IMR-90 (cell line): ENCODE data around the gene BMX. TPM values are rescaled to one million over a fixed set of nuclear protein-coding genes. Genes with fewer than 3 reads are reported as not detected.

Source experiments
- ATAC-seq: fragments of 200-7000 bp; cut with Tn5 transposase; 2 replicates; pipeline ENCODE4 v1.9.1; 2020; ENCODE audit warnings: low read depth, mild to moderate bottlenecking, moderate library complexity
- BruUV-seq: library from RNA; stranded (reverse); fragments of 400-500 nt; replicated peaks from 2 replicates; lab custom pipeline; 2021; lab: Mats Ljungman, UMichigan
- CTCF ChIA-PET: fragments of 300-600 bp; formaldehyde crosslinking; extraction: SDS; loops from one replicate; lab custom pipeline; 2021; ENCODE audit warnings: antibody characterized with exemption; lab: Yijun Ruan, JAX
- POLR2A ChIA-PET: fragments of 300-600 bp; sonication (Branson Sonifier 250); formaldehyde crosslinking; loops from one replicate; lab custom pipeline; 2022; ENCODE audit warnings: antibody characterized with exemption; ENCODE audit not compliant: unreplicated experiment; lab: Charles Lee
- DNase-seq: peaks from one replicate; pipeline ENCODE4 v3.0.0; 2013
- H2AFZ ChIP-seq: replicated peaks from 2 replicates; pipeline ENCODE3; 2013; ENCODE audit warnings: low read length, mild to moderate bottlenecking; ENCODE audit not compliant: poor library complexity
- H2AK5ac ChIP-seq: 2 replicates; pipeline ENCODE4 v1.6.1; 2013; ENCODE audit warnings: low read depth, low read length, inconsistent platforms
- H2AK9ac ChIP-seq: replicated peaks from 2 replicates; pipeline ENCODE3; 2013; ENCODE audit warnings: mild to moderate bottlenecking, low read depth, low read length, moderate library complexity; ENCODE audit not compliant: poor library complexity
- H2BK120ac ChIP-seq: 2 replicates; pipeline ENCODE4 v1.6.1; 2013; ENCODE audit warnings: low read depth, low read length, inconsistent platforms
- H2BK15ac ChIP-seq: 3 replicates; pipeline ENCODE4 v1.6.1; 2013; ENCODE audit warnings: low read depth, low read length, inconsistent platforms
- H2BK20ac ChIP-seq: 2 replicates; pipeline ENCODE4 v1.6.1; 2013; ENCODE audit warnings: low read depth, mild to moderate bottlenecking, inconsistent platforms, low read length, moderate library complexity
- H2BK5ac ChIP-seq: 2 replicates; pipeline ENCODE4 v1.6.1; 2013; ENCODE audit warnings: mild to moderate bottlenecking, low read depth, low read length, inconsistent platforms; ENCODE audit not compliant: poor library complexity, severe bottlenecking
- H3K14ac ChIP-seq: replicated peaks from 2 replicates; pipeline ENCODE4 v1.6.1; 2013; ENCODE audit warnings: low read depth, low read length, inconsistent platforms
- H3K18ac ChIP-seq: 2 replicates; pipeline ENCODE4 v1.6.1; 2013; ENCODE audit warnings: low read depth, low read length, control low read depth
- H3K23ac ChIP-seq: 2 replicates; pipeline ENCODE4 v1.6.1; 2013; ENCODE audit warnings: low read depth, low read length, inconsistent platforms
- H3K27ac ChIP-seq: 2 replicates; pipeline ENCODE4 v1.5.1; 2013; ENCODE audit warnings: mild to moderate bottlenecking, control low read depth, low read length; ENCODE audit not compliant: insufficient read depth
- H3K27me3 ChIP-seq: 2 replicates; pipeline ENCODE4 v1.6.1; 2013; ENCODE audit warnings: low read length; ENCODE audit not compliant: control insufficient read depth, insufficient read depth
- H3K36me3 ChIP-seq: 2 replicates; pipeline ENCODE4 v1.6.1; 2013; ENCODE audit warnings: low read length, mixed read lengths; ENCODE audit not compliant: control insufficient read depth, insufficient read depth
- H3K4ac ChIP-seq: 2 replicates; pipeline ENCODE4 v1.6.1; 2013; ENCODE audit warnings: low read depth, low read length, inconsistent platforms
- H3K4me1 ChIP-seq: 2 replicates; pipeline ENCODE4 v1.6.1; 2013; ENCODE audit warnings: low read length, mixed read lengths; ENCODE audit not compliant: control insufficient read depth, insufficient read depth
- H3K4me2 ChIP-seq: 2 replicates; pipeline ENCODE4 v1.6.1; 2013; ENCODE audit warnings: low read depth, mild to moderate bottlenecking, control low read depth, low read length, moderate library complexity
- H3K4me3 ChIP-seq: 2 replicates; pipeline ENCODE4 v1.5.1; 2013; ENCODE audit warnings: low read depth, mild to moderate bottlenecking, control low read depth, low read length, moderate library complexity; ENCODE audit not compliant: insufficient read depth
- H3K56ac ChIP-seq: 2 replicates; pipeline ENCODE4 v1.6.1; 2013; ENCODE audit warnings: low read length, inconsistent platforms; ENCODE audit not compliant: insufficient read depth; ENCODE audit errors: extremely low read depth
- H3K79me1 ChIP-seq, 2 experiments: 2 replicates each; pipeline ENCODE4 v1.6.1; 2013; ENCODE audit warnings: low read length in 2 of 2, inconsistent platforms in 1 of 2, low read depth in 1 of 2
- H3K9ac ChIP-seq: 2 replicates; pipeline ENCODE4 v1.6.1; 2013; ENCODE audit warnings: low read depth, low read length, control low read depth
- H3K9me1 ChIP-seq: 2 replicates; pipeline ENCODE4 v1.6.1; 2013; ENCODE audit warnings: low read length, inconsistent platforms; ENCODE audit not compliant: insufficient read depth
- H3K9me3 ChIP-seq: 2 replicates; pipeline ENCODE4 v1.6.1; 2013; ENCODE audit warnings: low read length; ENCODE audit not compliant: control insufficient read depth, insufficient read depth
- H4K20me1 ChIP-seq: 2 replicates; pipeline ENCODE4 v1.6.1; 2013; ENCODE audit warnings: low read length, inconsistent platforms; ENCODE audit not compliant: insufficient read depth
- H4K5ac ChIP-seq: 2 replicates; pipeline ENCODE4 v1.6.1; 2013; ENCODE audit warnings: mild to moderate bottlenecking, low read depth, low read length, control low read depth
- H4K8ac ChIP-seq, 2 experiments: 2 replicates each; pipeline ENCODE4 v1.6.1; 2013; ENCODE audit warnings: low read depth in 2 of 2, low read length in 2 of 2, control low read depth in 1 of 2, inconsistent platforms in 1 of 2
- H4K91ac ChIP-seq: 2 replicates; pipeline ENCODE4 v1.6.1; 2013; ENCODE audit warnings: low read depth, low read length, inconsistent platforms; ENCODE audit not compliant: insufficient read depth
- BHLHE40 ChIP-seq: fragments of 150-350 bp; IDR thresholded peaks from 2 replicates; pipeline ENCODE4 v1.6.1; 2016; ENCODE audit warnings: mild to moderate bottlenecking, low read depth, low read length
- CEBPB ChIP-seq: IDR thresholded peaks from 2 replicates; pipeline ENCODE4 v1.6.1; 2012; ENCODE audit warnings: low read depth, low read length, improper control_type of control experiment
- CHD1 ChIP-seq: IDR thresholded peaks from 2 replicates; pipeline ENCODE4 v1.6.1; 2012; ENCODE audit warnings: low read depth, low read length, improper control_type of control experiment
- CTCF ChIP-seq: conservative IDR thresholded peaks from 2 replicates; pipeline ENCODE4 v1.5.1; 2012; ENCODE audit warnings: mild to moderate bottlenecking, low read depth, low read length, improper control_type of control experiment
- ELK1 ChIP-seq: fragments of 150-350 bp; IDR thresholded peaks from 2 replicates; pipeline ENCODE4 v1.6.1; 2016; ENCODE audit warnings: low read depth, mild to moderate bottlenecking, low read length, moderate library complexity, borderline replicate concordance
- FOS ChIP-seq: fragments of 150-350 bp; IDR thresholded peaks from 2 replicates; pipeline ENCODE4 v1.6.1; 2016; ENCODE audit warnings: low read depth, low read length
- MAFK ChIP-seq: IDR thresholded peaks from 2 replicates; pipeline ENCODE4 v1.6.1; 2012; ENCODE audit warnings: low read depth, low read length, improper control_type of control experiment
- MAZ ChIP-seq: IDR thresholded peaks from 2 replicates; pipeline ENCODE4 v1.6.1; 2012; ENCODE audit warnings: low read depth, mild to moderate bottlenecking, low read length, improper control_type of control experiment, moderate library complexity, borderline replicate concordance
- MXI1 ChIP-seq: IDR thresholded peaks from 2 replicates; pipeline ENCODE4 v1.6.1; 2012; ENCODE audit warnings: low read depth, mild to moderate bottlenecking, low read length, moderate library complexity, borderline replicate concordance
- NFE2L2 ChIP-seq: fragments of 150-350 bp; IDR thresholded peaks from 2 replicates; pipeline ENCODE4 v1.6.1; 2016; ENCODE audit warnings: low read depth, mild to moderate bottlenecking, low read length
- POLR2A ChIP-seq: IDR thresholded peaks from 2 replicates; pipeline ENCODE4 v1.6.1; 2012; ENCODE audit warnings: mild to moderate bottlenecking, low read depth, low read length
- RAD21 ChIP-seq: IDR thresholded peaks from 2 replicates; pipeline ENCODE4 v1.6.1; 2012; ENCODE audit warnings: low read length, improper control_type of control experiment
- RCOR1 ChIP-seq: IDR thresholded peaks from 2 replicates; pipeline ENCODE4 v1.6.1; 2012; ENCODE audit warnings: mild to moderate bottlenecking, low read length, improper control_type of control experiment; ENCODE audit not compliant: insufficient replicate concordance
- SMC3 ChIP-seq: fragments of 150-350 bp; IDR thresholded peaks from 2 replicates; pipeline ENCODE4 v1.6.1; 2016; ENCODE audit warnings: low read depth, mild to moderate bottlenecking, antibody characterized with exemption, low read length, moderate library complexity
- USF2 ChIP-seq: fragments of 150-350 bp; IDR thresholded peaks from 2 replicates; pipeline ENCODE4 v1.6.1; 2017; ENCODE audit warnings: mild to moderate bottlenecking, antibody characterized with exemption, low read length, low read depth
- WGBS, 2 experiments: methylation state at CpG; one replicate each; pipeline versions ENCODE4 v1.1.5 to v1.1.7; 2013; ENCODE audit warnings: missing lambda C conversion rate in 2 of 2; ENCODE audit not compliant: insufficient read length in 1 of 2; ENCODE audit errors: extremely low coverage in 2 of 2; 5-methylcytosine and 5-hydroxymethylcytosine counted together
- dilution Hi-C: fragments of 300-500 bp; cut with HindIII; formaldehyde crosslinking; loops from one replicate; pipeline ENCODE4 v1.14.3; 2018; ENCODE audit warnings: low sequenced_read_pairs; ENCODE audit not compliant: unreplicated experiment
- in situ Hi-C: fragments of 300-500 bp; cut with MboI; formaldehyde crosslinking; loops from 3 replicates; pipeline ENCODE4 v1.14.3; 2019; ENCODE audit warnings: low sequenced_read_pairs, inconsistent platforms, mixed read lengths
- intact Hi-C: fragments of 100-400 bp; cut with micrococcal nuclease; formaldehyde crosslinking; loops from 2 replicates; pipeline ENCODE4 v1.10.0; 2022
- polyA plus RNA-seq, 3 experiments: library from polyadenylated mRNA; depleted of rRNA; stranded (reverse); fragments of >200 nt; gene quantifications; 2 replicates each; pipeline ENCODE4 v1.2.3, GENCODE V29; 2012; ENCODE audit warnings: low replicate concordance in 1 of 3
- total RNA-seq: library from RNA; depleted of rRNA; stranded (reverse); fragments of >200 nt; gene quantifications from 2 replicates; pipeline ENCODE4 v1.2.3, GENCODE V29; 2012

The BMX gene
- total and polyA plus RNA-seq, 2 of the 4 experiments (the other 2 are of a cell fraction): not detected

GRCh38 chrX:15600745-15601144, 100.1 kb downstream of the BMX start, which contains the start of gene ACE2:
Gene ACE2 (minus strand): TSS chrX:15600960. CDS start chrX:15600911, 49 bp downstream.
- POLR2A ChIA-PET: no interaction called here
- Histone ChIP-seq H4K20me1 (no peaks in the 10 kb centered on the region), H3K27ac (no peak within 1 kb of the TSS), H2AK9ac (no peak within 1 kb of the TSS), H4K8ac (no peak within 1 kb of the TSS), H3K4me2 (no peak within 1 kb of the TSS), H2BK5ac (no peak within 1 kb of the TSS), H3K23ac (no peak within 1 kb of the TSS), H3K9me1 (no peaks in the 10 kb centered on the region), H2BK15ac (no peak within 1 kb of the TSS), H3K79me1 (no peaks in the 10 kb centered on the region), H3K27me3 (peaks cover 14% of the 10 kb centered on the region), H2AK5ac (no peak within 1 kb of the TSS), H3K18ac (no peak within 1 kb of the TSS), H4K5ac (no peak within 1 kb of the TSS), H3K9ac (no peak within 1 kb of the TSS), H3K36me3 (no peaks in the 10 kb centered on the region), H2BK20ac (no peak within 1 kb of the TSS), H2AFZ (no peak within 1 kb of the TSS), H3K9me3 (no peaks in the 10 kb centered on the region), H3K4ac (no peak within 1 kb of the TSS), H3K14ac (no peak within 1 kb of the TSS), H3K4me3 (no peak within 1 kb of the TSS), H2BK120ac (no peak within 1 kb of the TSS), H3K4me1 (no peaks in the 10 kb centered on the region), H4K91ac (no peak within 1 kb of the TSS), H3K56ac (no peak within 1 kb of the TSS)
- dilution Hi-C loops: no loop called here
- in situ Hi-C loops: no loop called here
- CTCF ChIA-PET: no interaction called here
- BruUV-seq: no TSS peak
- intact Hi-C loops: no loop called here
- no peak for DNase-seq
- no CpG with 5 or more reads among the region's 4 CpGs for WGBS, 2 experiments
- no peak for TF ChIP-seq RCOR1
- no peak for TF ChIP-seq MAFK
- TF ChIP-seq MAZ: no peak
- TF ChIP-seq ELK1: no peak
- no peak for TF ChIP-seq MXI1
- TF ChIP-seq CHD1: no peak
- TF ChIP-seq SMC3: no peak
- TF ChIP-seq NFE2L2: no peak
- no peak for TF ChIP-seq CTCF
- TF ChIP-seq CEBPB: no peak
- no peak for TF ChIP-seq POLR2A
- no peak for TF ChIP-seq USF2
- TF ChIP-seq FOS: no peak
- TF ChIP-seq RAD21: no peak
- TF ChIP-seq BHLHE40: no peak
- no peak for ATAC-seq
